Measurements from ENCODE around the gene EIPR1.

Gene EIPR1

DNA sequence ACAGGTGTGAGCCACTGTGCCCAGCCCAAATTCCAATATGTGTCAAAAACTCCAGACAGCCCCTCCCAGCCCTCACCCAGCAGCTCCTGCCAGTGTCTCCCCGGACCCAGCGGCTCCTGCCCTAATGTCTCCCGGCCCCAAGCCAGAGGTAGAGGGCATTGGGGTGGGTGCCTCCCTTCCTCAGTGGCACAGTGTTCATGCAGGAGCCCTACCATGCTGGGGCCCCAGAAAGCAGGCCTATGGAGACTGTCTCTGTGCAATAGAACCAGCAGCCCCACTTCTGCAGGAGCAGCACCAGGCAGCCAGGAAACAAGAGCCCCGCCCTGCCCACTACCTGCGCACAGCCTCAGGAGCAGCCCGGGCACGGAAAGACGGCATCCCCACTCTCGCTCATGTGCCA lies 70.4 kb downstream of the EIPR1 start:
- no peak for DNase-seq (ENCODE audit: low spot score)

DNA sequence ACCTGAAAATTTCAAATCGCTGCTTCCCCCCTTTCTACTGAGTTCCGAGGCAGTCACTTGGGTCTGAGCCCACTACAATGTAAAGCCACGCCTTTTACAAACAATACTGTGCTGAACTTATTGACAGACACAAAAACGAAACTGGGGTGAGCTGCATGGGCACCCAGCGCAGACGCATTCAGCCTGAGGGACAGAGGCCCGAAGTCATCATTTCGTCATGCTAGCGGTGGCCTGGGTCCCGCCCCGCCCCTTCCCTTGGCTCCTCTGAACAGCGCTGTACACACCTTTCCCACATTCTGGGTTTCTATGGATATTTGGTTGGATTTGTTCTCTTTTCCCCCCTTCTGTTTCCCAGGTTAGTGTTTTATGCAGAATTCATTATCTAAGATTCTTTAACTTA lies 71.7 kb downstream of the EIPR1 start:
- DNase-seq (ENCODE audit: low spot score), result no peak

DNA sequence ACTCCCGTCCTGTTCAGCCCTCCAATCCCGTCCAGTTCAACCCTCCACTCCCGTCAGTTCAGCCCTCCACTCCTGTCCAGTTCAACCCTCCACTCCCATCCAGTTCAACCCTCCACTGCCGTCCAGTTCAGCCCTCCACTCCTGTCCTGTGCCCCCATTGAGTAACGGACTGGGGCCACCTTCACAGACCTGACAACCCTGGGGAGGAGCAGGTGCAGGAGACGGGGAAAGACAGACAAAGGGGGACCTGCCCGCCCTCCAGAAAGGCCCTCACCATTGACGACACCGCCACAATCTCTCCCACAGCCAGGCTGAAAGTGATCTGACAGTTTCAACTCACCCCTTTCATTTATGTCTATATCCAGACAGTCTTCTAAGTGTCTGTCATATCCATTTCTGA lies 72.2 kb downstream of the EIPR1 start:
- no peak for DNase-seq (ENCODE audit: low spot score)

DNA sequence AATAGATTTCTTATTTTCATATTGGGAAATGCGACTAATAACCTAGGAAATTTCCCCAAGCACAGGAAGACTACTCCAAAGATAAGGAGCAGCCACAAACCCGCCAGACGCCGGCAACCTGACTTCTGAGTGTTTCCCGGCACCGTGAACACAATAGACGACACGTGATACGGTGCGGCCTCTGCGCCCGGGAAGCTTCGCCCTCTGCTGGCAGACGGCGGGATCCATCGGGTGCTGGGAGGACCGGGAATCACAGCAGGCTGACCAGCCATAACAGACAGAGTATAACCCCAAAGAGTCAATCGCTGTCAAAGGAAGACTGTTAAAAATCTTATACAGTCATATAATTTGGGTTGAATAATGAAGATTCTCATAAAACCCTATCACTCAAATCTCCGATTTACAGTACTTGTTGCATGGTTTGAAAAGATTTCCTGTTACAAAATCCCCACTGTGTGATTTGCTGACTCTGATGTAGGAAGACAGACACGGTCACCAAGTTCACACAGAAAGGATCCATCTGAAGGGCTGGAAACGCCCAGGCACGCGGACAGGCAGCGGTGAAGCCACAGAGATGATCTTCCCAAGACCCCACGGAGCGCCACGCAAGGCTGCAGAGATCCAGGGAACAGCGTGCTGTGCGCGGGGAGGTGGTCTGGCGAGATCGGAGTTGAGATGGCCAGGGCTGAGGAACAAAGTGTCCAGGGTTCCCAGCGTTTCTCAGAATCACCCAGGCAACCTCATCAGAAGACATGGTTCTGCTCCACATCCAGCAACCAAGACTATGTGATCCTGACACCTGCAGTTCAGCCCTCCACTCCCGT lies 73.8 kb downstream of the EIPR1 start:
- DNase-seq (ENCODE audit: low spot score), result peak; percentile 88

DNA sequence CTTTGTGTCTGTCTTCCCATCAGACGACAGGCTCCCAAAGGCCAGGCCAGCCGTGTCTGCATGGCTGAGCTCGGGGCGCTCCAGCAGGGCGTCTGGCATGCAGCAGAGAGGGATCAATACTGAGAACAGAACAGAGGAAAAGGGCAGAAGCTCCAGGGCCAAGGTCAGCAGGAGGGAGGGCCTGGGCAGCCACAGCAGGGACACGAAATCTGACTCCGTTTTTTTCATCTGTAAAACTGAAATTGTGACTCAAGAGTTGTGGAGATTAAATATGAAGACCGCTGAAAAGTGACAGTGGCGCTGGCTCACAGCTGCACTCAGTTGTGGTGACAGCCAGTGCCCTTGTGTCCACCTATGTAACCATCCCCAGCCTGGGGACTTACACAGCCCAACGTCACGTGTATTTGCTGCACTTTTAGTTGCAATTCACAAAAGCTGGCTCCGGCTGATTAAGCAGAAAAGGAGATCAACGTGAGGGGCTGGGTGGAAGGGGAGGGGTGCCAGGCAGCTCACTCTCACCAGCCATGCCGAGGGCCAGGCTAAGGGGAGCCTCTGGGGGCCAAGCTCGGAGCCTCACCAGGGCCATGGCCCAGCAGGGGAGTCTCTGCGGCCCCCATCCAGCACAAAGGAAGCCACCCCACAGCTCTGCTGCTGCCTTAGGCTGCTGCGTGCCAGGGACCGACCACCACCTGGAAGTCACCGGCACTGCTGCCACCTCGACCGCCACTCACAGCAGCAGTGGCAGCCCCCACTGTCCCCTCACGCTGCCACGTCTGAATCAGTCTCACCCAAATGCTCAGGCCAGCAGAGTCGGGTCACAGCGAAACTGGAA lies 74.7 kb downstream of the EIPR1 start:
- DNase-seq (ENCODE audit: low spot score), result peak; percentile 76

DNA sequence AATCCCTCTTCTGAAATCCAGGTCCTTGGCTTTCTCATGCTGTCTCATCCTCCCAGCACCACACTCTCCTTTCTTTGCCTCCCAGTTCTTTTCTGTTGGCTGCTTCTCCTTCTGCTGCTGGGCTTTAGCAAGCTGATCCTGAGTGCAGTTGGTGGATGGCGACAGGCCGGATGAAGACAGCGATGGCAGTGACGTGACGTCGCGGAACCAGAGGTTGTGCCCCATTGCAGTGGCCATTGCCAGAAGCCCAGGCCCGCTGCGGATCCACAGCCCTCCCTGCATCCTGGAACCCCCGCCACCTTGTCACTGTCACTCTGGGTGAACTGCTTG lies 75.2 kb downstream of the EIPR1 start:
- DNase-seq (ENCODE audit: low spot score), result no peak

DNA sequence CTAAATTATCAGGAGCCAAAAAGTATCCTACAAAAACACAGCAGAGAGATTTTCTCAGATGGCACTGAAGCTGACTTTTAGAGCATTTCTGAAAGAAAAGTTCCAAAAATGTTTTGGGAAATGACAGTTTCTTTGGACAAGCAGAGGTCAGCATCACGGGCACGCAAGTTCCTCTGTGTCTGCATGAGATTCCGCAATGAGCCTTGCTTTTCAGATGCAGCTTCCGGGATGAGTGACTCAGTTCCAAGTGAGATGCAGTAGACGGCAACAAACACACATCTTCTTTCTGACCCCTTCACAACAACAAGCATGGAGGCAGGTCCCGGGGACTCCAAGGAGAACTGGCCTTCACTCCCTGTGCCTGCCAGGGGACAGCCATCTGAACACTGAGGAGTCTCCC lies 76.6 kb downstream of the EIPR1 start:
- no peak for DNase-seq (ENCODE audit: low spot score)

DNA sequence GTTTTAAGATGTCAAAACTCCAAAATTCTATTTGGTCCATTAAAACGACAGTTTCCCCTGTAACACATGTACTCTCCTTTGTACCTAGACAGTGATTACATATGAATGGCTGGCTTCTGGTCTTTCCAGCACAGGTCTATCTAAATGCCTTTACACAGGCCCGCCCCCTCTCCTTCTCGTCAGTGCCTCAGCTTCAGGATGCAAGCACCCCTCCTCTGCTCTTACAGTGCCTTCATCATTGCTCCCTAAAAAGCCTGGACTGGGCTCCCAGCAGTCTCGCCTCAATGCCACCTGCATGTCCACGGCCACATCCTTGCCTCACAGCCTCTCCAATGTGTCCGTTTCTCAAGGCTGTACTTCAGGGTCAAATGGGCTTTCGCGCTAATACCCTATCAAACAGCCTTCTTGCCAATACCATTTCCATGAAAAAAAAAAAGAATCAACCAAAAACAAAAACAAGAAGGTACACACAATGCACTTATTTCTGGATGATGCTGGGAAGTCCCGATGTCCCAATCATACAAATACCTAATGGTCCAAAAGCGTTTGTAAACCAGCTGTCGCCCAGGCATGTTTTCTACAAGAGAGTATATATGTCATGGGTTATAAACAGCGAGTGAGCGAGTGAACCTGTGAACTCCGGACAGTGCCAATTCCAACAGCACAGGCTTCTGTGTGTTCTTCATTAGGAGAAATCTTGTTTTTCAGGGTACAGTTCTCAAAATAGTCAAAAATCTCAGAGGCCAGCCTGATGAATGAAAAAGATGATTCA lies 77.2 kb downstream of the EIPR1 start:
- DNase-seq (ENCODE audit: low spot score), result no peak

DNA sequence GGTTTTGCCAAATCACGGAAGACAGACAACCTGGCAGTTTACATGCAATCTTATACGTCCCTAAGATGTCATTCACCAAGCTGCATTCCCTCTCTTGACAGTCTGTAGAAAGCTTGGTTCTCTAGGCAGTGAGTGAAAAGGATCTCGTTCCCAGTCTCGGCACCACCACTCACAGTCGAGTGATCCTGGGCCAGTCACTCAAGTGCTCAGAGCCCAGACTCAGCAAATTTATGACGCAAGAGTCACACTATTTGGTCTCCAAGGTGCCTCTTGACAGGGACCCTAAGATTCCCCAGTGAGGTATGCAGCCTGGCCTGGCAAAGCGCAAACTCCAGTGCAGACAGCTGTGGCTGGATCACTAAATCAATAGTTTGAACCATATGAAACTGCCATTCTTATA lies 77.9 kb downstream of the EIPR1 start:
- DNase-seq (ENCODE audit: low spot score), result no peak

DNA sequence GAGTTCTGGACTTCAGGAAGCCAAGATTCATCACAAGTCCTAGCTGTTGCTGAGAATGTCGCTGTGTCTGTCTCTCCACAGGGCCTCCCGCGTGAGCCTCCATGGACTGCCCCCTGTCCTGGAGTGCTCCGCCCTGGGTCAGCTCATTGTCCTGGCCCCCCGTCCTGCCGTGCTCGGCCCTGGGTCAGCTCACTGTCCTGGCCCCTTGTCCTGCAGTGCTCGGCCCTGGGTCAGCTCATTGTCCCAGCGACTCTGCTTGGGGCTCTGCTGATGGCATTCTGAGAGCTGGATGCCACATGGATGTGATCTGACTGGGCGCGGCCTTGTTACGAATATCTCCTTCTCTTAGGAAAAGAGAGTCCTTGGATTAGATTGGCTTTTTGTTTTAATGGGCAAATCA lies 78.5 kb downstream of the EIPR1 start:
- DNase-seq (ENCODE audit: low spot score), result no peak

DNA sequence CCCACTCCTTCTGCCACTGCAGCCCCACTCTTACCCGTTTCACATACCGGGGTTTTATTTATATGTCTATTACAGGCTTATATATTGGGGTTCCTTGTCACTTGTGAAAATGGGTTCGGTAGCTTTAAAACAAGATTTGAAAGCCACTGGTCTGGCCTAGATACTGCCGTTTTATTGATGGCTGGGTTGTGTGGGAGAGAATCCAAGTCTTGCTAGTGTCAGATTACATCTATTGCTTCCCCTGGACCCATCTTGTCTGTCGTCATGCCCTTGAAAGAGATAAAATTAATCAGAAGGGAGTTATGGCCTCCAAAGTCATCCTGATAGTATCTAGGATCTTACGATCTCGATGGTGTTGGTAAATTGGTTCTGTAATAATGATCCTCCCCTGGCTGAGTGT lies 79.4 kb downstream of the EIPR1 start:
- peak; percentile 45 for DNase-seq (ENCODE audit: low spot score)

DNA sequence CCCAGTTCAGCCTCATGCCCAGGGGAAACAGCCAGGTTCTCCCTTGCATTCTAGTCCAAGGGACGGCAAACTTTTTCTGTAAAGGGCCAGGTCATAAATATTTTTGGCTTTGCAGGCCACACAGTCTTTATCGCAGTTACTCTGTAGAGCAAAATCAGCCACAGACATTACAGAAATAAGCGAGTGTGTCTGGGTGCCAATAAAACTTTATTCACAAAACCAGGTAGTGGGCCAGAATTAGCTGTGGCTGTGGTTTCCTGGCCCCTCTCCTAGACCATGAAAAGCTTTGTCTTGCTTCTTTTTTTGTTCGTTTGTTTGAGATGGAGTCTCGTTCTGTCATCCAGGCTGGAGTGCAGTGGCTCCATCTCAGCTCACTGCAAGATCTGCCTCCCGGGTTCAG lies 80.1 kb downstream of the EIPR1 start:
- DNase-seq (ENCODE audit: low spot score), result no peak

DNA sequence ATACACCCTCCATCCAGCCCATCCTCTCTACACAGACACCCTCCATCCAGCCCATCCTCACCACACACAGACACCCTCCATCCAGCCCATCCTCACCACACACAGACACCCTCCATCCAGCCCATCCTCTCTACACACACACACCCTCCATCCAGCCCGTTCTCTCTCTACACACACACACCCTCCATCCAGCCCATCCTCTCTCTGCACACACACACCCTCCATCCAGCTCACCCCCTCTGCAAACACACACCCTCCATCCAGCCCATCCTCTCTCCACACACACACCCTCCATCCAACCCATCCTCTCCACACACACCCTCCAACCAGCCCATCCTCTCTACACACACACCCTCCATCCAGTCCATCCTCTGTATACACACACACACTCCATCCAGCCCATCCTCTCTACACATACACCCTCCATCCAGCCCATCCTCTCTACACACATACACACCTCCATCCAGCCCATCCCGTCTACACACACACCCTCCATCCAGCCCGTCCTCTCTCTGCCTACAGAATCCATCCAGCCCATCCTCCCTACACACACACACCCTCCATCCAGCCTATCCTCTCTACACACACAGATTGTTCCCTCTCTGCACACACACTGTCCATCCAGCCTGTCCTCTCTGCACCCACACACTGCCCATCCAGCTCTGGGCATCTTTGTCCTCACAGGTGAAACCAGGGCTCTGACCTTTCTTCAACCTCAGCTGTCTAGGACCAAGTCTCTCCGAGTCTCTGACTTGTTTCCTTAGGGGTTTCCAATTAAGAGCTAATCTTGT lies 81.2 kb downstream of the EIPR1 start:
- no peak for DNase-seq (ENCODE audit: low spot score)

DNA sequence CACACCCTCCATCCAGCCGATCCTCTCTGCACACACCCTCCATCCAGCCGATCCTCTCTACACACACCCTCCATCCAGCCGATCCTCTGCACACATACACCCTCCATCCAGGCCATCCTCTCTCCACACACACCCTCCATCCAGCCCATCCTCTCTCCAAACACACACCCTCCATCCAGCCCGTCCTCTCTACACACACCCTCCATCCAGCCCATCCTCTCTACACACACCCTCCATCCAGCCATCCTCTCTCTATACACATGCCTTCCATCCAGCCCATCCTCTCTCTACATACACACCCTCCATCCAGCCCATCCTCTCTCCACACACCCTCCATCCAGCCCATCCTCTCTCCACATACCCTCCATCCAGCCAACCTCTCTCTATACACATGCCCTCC lies 83.1 kb downstream of the EIPR1 start:
- no peak for DNase-seq (ENCODE audit: low spot score)

DNA sequence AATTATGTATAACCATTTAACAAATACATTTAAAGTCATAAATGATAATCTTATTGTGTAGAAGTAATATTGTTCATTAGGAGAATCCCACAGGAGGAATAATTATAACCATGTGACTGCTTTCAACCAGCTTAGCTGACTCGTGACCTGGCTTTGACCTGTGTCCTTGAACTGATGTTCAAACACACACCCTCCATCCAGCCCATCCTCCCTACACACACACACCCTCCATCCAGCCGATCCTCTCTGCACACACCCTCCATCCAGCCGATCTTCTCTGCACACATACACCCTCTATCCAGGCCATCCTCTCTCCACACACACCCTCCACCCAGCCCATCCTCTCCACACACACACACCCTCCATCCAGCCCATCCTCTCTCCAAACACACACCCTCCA lies 83.5 kb downstream of the EIPR1 start:
- DNase-seq (ENCODE audit: low spot score), result no peak

DNA sequence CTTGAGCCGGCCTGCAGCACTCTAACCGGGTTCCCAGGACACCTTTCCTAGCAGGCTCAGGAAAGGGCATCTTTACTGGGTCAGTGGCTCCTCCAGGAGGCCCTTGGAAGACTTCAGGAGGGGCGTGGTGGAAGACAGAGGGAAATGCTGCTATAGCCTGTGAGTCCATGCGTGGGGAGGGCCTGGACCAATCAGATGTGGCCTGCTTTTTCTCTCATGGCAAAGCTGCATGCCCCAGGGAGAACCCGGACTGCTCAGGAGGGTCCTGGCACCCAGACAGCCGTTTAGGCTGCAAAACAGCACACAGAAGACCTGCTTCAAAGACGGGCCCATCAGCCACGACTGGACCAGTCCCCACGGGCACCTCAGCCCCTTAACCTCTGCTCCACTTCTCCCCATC lies 84.4 kb downstream of the EIPR1 start:
- DNase-seq (ENCODE audit: low spot score), result no peak

DNA sequence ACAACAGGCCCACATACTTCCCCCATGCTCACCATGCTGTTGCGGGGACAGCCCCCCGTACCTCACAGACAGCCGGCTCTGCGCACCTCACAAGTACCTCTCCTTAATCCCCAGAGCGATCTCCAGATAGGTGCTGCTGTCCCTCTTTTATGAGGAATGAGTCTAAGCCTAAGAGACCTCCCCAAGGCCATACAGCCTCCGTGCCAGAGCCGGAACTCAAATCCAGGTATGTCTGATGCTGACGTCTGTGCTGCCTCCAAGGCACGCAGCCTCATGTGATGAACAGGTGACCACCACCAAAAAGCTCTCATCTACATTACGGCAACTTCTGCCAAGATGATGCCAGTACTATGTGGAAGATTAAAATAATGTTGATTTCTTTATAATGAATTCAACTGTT lies 85.2 kb downstream of the EIPR1 start:
- no peak for DNase-seq (ENCODE audit: low spot score)

DNA sequence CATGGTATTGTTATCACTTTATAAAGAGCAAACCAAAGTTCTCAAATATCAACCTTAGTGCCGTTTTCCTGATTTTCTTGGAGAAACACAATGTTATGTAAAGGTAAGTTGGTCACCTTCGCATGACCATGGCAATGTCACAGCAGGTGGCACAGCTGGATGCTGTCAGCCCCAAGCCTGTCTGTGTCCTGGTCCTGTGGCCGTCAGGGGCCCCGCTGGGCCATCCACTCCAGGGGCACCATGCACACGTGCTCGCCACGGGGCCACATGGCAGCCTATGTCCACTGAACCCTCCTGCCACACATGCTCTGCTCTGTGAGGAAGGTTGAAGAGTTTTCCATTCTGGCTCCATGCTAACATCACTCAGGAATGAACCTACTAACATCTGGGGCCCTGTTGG lies 85.9 kb downstream of the EIPR1 start:
- DNase-seq (ENCODE audit: low spot score), result no peak

DNA sequence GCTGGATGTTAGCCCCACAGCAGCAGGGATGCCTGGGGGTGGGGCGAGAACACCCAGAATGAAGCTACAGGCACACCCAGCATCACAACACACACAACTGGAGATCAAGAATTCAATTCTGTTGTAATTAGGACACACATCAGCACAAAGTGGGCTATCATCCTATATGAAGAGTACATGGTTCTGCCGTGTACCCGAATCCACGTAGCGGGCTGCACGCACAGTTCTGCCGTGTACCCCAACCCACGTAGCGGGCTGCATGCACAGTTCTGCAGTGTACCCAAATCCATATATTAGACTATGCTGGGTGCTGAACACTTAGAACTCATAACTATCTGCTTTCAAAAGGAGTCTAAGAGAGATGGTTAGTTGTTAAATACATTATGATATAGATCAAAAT lies 86.5 kb downstream of the EIPR1 start:
- no peak for DNase-seq (ENCODE audit: low spot score)

DNA sequence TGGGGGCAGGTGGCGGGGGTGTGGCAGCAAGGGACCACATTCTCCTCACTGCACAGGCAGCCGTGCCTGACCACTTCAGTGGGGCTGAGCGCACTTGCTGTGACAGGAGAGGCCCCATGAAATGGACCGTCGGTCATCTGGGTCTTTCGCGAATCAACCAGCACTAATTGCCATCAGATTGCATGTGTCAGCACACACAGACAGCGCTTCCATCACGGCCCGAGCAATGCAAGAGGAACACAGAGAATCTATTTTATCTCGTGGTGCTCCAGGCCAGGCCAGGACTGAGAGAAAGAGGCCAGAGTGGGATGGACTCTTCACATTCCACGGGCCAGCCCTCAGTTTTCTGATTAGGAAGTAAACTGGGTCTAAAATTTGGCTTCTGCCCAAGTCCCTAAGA lies 87.0 kb downstream of the EIPR1 start:
- no peak for DNase-seq (ENCODE audit: low spot score)

DNA sequence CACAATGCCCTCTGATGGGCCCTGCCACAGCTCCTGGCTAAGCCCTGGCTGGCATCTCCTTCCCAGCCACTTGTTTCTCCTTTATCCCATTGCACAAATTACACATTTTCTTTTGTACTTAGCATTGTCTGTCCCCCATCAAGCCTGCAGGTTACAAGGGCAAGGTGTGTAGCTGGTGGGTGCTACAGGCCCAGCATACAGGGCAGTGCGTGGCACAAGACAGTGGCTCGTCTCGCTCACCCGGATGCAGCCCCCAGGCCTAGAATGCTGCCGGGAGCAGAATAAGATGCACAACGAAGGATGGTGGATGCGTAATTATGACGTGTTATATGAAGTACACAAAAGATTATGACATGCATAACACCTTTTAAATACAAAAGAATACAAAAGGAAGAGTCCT lies 87.6 kb downstream of the EIPR1 start:
- no peak for DNase-seq (ENCODE audit: low spot score)

DNA sequence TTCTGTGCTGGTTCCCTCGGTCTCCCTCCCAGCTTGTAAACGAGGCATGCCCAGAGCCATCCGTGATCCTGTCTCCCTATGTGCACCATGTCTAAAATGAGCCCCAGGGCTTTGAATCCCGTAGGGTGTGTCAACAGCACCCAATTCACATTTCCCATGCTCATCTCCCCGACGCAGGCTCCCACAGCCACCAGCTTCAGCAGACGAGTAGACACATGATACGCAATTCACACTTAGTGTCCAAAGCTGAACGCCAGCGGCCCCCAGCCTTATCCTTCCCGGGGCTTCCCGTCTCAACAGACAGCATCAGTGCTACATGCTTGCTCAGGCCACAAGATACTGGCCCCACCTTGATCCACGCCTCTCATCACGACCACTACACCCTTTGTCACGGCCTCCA lies 88.1 kb downstream of the EIPR1 start:
- DNase-seq (ENCODE audit: low spot score), result no peak

Data from SK-N-DZ (cell line).